Fibroblast of skin of back (primary cell): ENCODE data around the gene HDHD3. TPM values are rescaled to one million over a fixed set of nuclear protein-coding genes. Genes with fewer than 3 reads are reported as not detected.
"Not testable (repeated sequence)": the region's sequence is repeated elsewhere in the genome, so short reads cannot be mapped to it uniquely, and the experiment has no call there.

ENCODE experiments used
- DNase-seq: peaks from one replicate; pipeline ENCODE4 v3.0.0-alpha.2; 2013
- polyA plus RNA-seq, 2 experiments: library from polyadenylated mRNA; unstranded; fragments of 120-200 nt; gene quantifications; one replicate each; pipeline ENCODE4 v1.2.1, GENCODE V29; 2013; ENCODE audit not compliant: insufficient read length in 2 of 2

Gene HDHD3
- polyA plus RNA-seq (2013, experiment 1 of 2; ENCODE audit: insufficient read length), result 5.2 TPM
- polyA plus RNA-seq (2013, experiment 2 of 2; ENCODE audit: insufficient read length), result 4.6 TPM

GRCh38 chr9:113376634-113377567 is at the start of gene HDHD3:
Gene HDHD3, minus strand, starts transcription at chr9:113376986. Its CDS starts 2,632 bp downstream, at chr9:113374354.
- DNase-seq, result peak; percentile 73

- DNase-seq, result no peak
Observed at GRCh38 chr9:113425072-113425471, 48.3 kb upstream of the HDHD3 start.

GRCh38 chr9:113421726-113422125 is 44.9 kb upstream of the HDHD3 start:
- no peak for DNase-seq

GRCh38 chr9:113417370-113417769 is 40.6 kb upstream of the HDHD3 start:
- DNase-seq, result no peak

GRCh38 chr9:113416149-113416721 is 39.4 kb upstream of the HDHD3 start:
- no peak for DNase-seq

GRCh38 chr9:113410207-113410864 is 33.5 kb upstream of the HDHD3 start, which contains the start of the genes C9orf43 and POLE3:
Gene C9orf43, plus strand, starts transcription at chr9:113410747. Its CDS starts 2,747 bp downstream, at chr9:113413494.
Gene POLE3, minus strand, starts transcription at chr9:113410675. Its CDS starts 382 bp downstream, at chr9:113410293.
- peak; percentile 96 for DNase-seq

GRCh38 chr9:113409883-113410206 is 33.1 kb upstream of the HDHD3 start:
- no peak for DNase-seq

- DNase-seq, result no peak
Observed at GRCh38 chr9:113409481-113409880, 32.7 kb upstream of the HDHD3 start.

GRCh38 chr9:113406873-113407511 is 30.2 kb upstream of the HDHD3 start:
- DNase-seq, result peak; percentile 68

- DNase-seq, result not testable (repeated sequence)
Observed at GRCh38 chr9:113406353-113406752, 29.6 kb upstream of the HDHD3 start.

GRCh38 chr9:113403646-113404045 is 26.9 kb upstream of the HDHD3 start:
- no peak for DNase-seq

GRCh38 chr9:113401027-113401792 is 24.4 kb upstream of the HDHD3 start, which contains the start of gene ALAD:
Gene ALAD, minus strand, starts transcription at chr9:113401284. Its CDS starts 7,725 bp downstream, at chr9:113393559.
- DNase-seq, result peak; percentile 98

GRCh38 chr9:113399646-113400200 is 22.9 kb upstream of the HDHD3 start:
- DNase-seq, result no peak

- no peak for DNase-seq
Observed at GRCh38 chr9:113398796-113399195, 22.0 kb upstream of the HDHD3 start.

GRCh38 chr9:113397203-113397631 is 20.4 kb upstream of the HDHD3 start:
- DNase-seq, result no peak

GRCh38 chr9:113395000-113395861 is 18.4 kb upstream of the HDHD3 start:
- DNase-seq, result no peak

GRCh38 chr9:113393281-113393680 is 16.5 kb upstream of the HDHD3 start:
- DNase-seq, result no peak

GRCh38 chr9:113391917-113392316 is 15.1 kb upstream of the HDHD3 start:
- DNase-seq, result no peak

GRCh38 chr9:113390192-113390960 is 13.6 kb upstream of the HDHD3 start:
- no peak for DNase-seq
